Colon (tissue), 2 donors: ENCODE data around the gene ARHGAP33.
"Not testable (repeated sequence)": the region's sequence is repeated elsewhere in the genome, so short reads cannot be mapped to it uniquely, and the experiment has no call there.

ENCODE experiments used
- FAIRE-seq: peaks from 2 replicates; lab custom pipeline; 2012; peaks lifted over from hg19 to GRCh38; lab: Jason Lieb, UNC
- donor health status: control.
- donor health status: control.

ARHGAP33 gene

DNA sequence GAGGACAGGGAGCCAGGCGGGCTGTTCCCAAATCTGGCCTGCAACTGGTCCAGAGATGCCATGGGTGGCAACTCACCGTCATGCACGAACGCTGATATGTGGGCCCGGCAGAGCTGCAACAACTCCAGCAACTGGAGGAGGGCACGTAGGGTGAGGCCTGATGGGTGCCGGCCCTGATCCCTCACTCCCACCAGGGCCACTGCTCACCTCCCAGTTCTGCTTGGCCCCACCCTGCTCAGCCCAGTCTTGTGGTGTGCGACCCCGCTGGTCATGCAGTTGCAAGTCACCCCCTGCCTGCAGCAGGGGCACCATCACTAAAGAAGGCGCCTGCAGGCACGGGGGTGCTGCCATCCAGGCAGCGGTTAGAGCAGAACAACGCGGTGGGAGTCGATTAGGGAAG lies 16.9 kb downstream of the ARHGAP33 start:
- FAIRE-seq = no peak

DNA sequence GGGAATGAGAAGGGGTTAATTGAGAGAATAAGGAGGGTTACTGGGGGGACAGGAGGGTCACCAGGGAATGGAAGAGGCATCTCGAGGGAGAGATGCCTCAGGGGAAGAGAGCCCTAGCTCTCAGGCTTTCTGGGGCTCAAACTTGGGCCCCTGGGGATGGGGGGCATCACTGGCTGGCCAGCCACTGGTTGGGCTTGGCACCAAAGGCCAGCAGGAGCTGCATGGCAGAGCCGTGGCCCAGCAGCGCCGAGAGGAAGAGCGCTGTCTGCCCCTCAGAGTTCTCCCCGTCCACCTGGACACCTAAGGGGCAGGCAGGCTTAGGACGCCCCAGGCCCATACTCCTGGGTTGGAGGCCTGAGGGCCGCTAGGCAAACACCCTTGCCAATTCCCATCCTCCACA lies 17.5 kb downstream of the ARHGAP33 start:
- no peak for FAIRE-seq

GRCh38 chr19:35793381-35794165 lies 18.2 kb downstream of the ARHGAP33 start:
- FAIRE-seq = no peak

DNA sequence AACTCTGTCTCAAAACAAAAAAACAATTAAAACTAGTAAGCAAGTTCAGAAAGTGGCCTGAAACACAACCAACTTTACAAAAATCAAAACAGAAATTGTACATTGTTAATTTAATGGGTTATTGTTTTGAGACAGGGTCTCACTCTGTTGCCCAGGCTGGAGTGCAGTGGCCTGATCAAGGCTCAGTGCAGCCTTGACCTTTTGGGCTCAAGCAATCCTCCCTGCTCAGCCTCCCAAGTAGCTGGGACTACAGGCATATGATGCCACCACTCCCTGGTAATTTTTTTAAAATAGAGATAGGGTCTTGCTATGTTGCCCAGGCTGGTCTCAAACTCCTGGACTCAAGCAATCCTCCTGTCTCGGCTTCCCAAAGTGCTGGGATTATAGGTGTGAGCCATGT lies 20.2 kb downstream of the ARHGAP33 start:
- FAIRE-seq = not testable (repeated sequence)

DNA sequence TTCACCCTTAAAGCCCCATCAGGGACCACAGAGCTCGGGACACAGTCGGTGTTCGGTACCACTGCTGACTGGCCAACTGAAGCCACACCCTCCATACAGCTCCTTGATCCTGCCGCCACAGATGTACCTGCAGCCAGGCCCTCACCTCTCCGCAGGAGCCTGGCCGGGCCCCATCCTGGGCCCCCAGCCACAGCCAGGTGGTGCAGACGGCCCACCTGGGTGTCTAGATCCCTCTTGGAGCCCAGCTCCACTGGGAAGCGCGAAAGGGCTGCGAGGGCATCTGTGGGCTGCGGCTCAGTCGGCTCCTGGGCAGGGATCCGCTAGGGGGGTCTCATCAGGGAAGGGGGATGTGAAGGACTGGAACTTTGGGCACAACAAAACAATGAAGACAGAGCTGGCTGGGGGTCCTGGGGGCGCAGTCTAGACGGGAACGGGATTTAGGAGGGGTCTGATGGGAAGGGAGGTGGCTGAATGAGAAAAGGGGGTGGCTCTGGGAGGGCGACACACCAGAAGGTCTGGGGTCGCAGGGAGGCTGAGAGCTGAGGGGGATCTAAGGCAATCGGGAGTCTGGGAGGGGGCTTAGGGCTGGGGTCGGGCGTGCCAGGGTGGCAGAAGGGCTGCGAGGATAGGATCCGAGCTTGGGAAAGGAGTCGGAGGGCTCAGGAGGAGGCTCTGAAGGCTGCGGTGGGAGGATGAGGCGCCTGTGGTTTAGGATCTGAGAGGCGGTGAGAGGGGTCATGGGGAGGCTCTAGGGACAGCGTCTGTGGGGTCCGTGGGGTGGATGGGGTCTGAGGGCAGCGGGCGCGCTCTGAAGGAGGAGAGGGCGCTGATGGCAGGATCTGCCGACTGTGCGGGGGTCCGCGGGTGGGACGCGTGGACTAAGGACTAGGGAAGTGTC lies 21.5 kb downstream of the ARHGAP33 start:
- FAIRE-seq = no peak

GRCh38 chr19:35797663-35798062 lies 22.3 kb downstream of the ARHGAP33 start:
- no peak for FAIRE-seq

GRCh38 chr19:35801828-35802227 lies 26.5 kb downstream of the ARHGAP33 start:
- FAIRE-seq = no peak

GRCh38 chr19:35805526-35806102 lies 30.2 kb downstream of the ARHGAP33 start:
- no peak for FAIRE-seq

- no peak for FAIRE-seq
These were observed 31.2 kb downstream of the ARHGAP33 start for GRCh38 chr19:35806597-35806996.

GRCh38 chr19:35807633-35808032 lies 32.3 kb downstream of the ARHGAP33 start:
- FAIRE-seq = no peak

GRCh38 chr19:35811317-35812219 lies 36.2 kb downstream of the ARHGAP33 start:
- FAIRE-seq = no peak

- FAIRE-seq = no peak
These were observed 37.1 kb downstream of the ARHGAP33 start, which contains the start of gene PRODH2 for GRCh38 chr19:35812220-35813042. TSS of gene PRODH2 (minus strand) at chr19:35812845. CDS start at chr19:35812805, 40 bp downstream.

DNA sequence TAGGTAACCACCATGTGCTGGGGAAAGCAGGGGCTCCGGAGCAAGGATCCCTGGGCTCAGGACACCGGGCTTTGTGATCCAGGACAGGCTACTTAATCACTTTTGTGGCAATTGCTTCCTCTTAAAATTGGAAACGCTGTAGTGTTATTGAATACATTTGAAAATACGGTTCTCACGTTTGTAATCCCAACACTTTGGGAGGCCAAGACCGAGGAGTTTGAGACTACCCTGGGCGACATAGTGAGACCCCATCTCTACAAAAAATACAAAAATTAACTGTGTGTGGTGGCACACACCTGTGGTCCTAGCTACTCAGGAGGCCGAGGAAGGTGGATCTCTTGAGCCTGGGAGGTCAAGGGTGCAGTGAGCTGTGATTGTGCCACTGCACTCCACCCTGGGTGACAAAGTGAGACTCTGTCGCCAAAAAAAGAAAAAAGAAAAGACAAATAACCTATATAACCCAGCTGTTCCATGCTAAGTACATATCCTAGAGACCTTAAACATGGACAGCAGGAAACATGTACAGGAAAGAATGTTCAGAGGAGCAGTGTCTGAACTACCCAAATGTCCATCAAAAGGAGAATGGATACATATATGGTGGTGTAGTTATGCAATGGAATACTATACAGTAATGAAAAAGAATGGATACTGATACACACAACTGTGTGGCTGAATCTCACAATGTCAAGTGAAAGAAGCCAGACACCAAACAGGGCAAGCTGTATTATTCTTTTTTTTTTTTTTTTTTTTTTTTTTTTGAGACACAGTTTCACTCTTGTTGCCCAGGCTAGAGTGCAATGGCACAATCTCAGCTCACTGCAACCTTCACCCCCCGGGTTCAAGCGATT lies 37.9 kb downstream of the ARHGAP33 start:
- FAIRE-seq = no peak

- FAIRE-seq = no peak
These were observed 40.9 kb downstream of the ARHGAP33 start for GRCh38 chr19:35816262-35816661.

DNA sequence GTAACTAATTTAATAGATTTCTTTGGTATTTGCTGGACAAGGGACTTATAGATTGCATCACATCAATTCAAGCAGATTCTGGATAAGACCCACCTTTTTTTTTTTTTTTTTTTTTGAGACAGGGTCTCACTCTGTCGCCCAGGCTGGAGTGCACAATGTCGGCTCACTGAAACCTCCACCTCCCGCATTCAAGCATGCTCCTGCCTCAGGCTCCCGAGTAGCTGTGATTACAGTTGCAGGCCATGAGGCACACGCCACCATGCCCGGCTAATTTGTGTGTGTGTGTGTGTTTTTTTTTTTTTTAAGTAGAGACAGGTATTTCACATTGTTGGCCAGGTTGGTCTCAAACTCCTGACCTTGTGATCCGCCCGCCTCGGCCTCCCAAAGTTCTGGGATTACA lies 41.5 kb downstream of the ARHGAP33 start:
- FAIRE-seq = no peak

DNA sequence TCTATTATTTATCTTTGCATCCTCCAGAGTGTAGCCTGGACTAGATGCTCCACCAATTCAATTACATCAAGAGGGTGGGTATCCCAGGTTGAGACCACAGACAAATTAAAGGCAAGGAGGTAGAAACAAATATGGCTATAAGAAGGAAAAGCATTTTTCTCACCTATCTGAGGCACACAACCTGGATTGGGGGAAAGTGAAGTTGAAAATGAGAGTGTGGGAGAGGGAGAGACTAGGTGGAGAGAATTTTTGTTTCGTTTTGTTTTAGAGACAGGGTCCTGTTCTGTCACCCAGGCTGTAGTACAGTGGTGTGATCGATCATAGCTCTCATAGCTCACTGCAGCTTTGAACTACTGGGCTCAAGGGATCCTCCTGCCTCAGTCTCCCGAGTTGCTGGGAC lies 43.1 kb downstream of the ARHGAP33 start:
- FAIRE-seq = no peak

- FAIRE-seq = no peak
These were observed 47.2 kb downstream of the ARHGAP33 start for GRCh38 chr19:35822579-35822978.

GRCh38 chr19:35824150-35824549 lies 48.8 kb downstream of the ARHGAP33 start:
- FAIRE-seq = no peak

DNA sequence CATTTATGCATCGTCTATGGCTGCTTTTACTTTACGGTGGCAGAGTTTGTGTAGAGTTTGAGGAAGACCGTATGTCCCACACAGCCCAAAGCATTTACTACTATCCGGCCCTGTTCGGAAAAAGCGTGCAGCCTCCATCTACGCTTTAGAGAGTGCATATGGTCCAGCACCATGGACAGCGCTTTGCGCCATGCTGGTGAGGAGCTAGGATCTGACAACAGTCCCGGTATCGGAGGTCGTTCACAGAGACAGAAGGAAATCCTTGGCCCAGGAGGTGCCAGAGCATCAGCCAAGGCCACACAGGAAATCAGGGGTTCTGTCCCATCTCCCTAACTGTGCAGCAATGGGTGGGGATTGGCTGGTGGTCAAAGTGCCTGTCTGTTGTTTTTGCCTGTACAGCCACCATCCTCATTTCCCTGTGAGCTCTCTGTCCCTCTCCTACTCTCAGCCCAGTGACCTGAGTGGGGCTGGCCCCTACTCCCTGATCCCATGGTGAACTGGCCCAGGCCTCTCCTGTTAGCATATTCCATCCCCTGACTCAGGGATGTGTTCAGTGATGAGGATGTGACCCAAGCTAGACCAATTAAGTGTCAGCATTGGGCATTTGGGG lies 53.4 kb downstream of the ARHGAP33 start:
- no peak for FAIRE-seq
